ENCODE results near the gene CUX1.

GRCh38 chr7:101768280-101768679 is 49.1 kb upstream of the CUX1 start:
- TF ChIP-seq HDAC2 (CRISPR knock-in tag; IDR thresholded peaks at IDR 0.05): no peak
- TF ChIP-seq, protein P1, sequence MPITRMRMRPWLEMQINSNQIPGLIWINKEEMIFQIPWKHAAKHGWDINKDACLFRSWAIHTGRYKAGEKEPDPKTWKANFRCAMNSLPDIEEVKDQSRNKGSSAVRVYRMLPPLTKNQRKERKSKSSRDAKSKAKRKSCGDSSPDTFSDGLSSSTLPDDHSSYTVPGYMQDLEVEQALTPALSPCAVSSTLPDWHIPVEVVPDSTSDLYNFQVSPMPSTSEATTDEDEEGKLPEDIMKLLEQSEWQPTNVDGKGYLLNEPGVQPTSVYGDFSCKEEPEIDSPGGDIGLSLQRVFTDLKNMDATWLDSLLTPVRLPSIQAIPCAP (CRISPR knock-in tag; IDR thresholded peaks at IDR 0.05; ENCODE audit: low read depth): no peak
- no peak for TF ChIP-seq NFIC (IDR thresholded peaks at IDR 0.05; ENCODE audit: low read length)
- no peak for TF ChIP-seq KLF16 (CRISPR knock-in tag; IDR thresholded peaks at IDR 0.05)
- TF ChIP-seq ZNF121 (CRISPR knock-in tag; IDR thresholded peaks at IDR 0.05): no peak
- TF ChIP-seq RBFOX2 (IDR thresholded peaks at IDR 0.05; ENCODE audit: low read depth, low read length): no peak
